WTC11 (cell line): ENCODE data around the gene SDK2. TPM values are rescaled to one million over a fixed set of nuclear protein-coding genes. Genes with fewer than 3 reads are reported as not detected.

Experiments used
- ATAC-seq: fragments of 200-7000 bp; cut with Tn5 transposase; 2 replicates; pipeline ENCODE4 v1.10.0; 2021; ENCODE audit warnings: mild to moderate bottlenecking, moderate library complexity
- CTCF ChIA-PET: fragments of 300-600 bp; sonication (Branson Sonifier 250); formaldehyde crosslinking; loops from one replicate; lab custom pipeline; 2021; ENCODE audit warnings: antibody characterized with exemption; lab: Charles Lee
- POLR2A ChIA-PET: fragments of 350-600 bp; sonication (Branson Sonifier 250); formaldehyde crosslinking; loops from one replicate; lab custom pipeline; 2021; ENCODE audit warnings: antibody characterized with exemption; lab: Charles Lee
- DNase-seq: peaks from one replicate; pipeline ENCODE4 v3.0.0; 2021; ENCODE audit warnings: low spot score
- H3K27ac Mint-ChIP-seq: 2 replicates; pipeline ENCODE4 v1.8.0; 2021; ENCODE audit warnings: mixed read lengths
- H3K27me3 Mint-ChIP-seq: 2 replicates; pipeline ENCODE4 v1.8.0; 2021; ENCODE audit warnings: low read depth, mild to moderate bottlenecking, moderate library complexity, mixed read lengths
- H3K36me3 Mint-ChIP-seq: 2 replicates; pipeline ENCODE4 v1.8.0; 2021; ENCODE audit warnings: mixed read lengths
- H3K4me1 Mint-ChIP-seq: 2 replicates; pipeline ENCODE4 v1.8.0; 2022; ENCODE audit warnings: mixed read lengths
- H3K4me3 Mint-ChIP-seq: 2 replicates; pipeline ENCODE4 v1.8.0; 2021; ENCODE audit warnings: mild to moderate bottlenecking, moderate library complexity, mixed read lengths
- H3K9me3 Mint-ChIP-seq: 2 replicates; pipeline ENCODE4 v1.8.0; 2021; ENCODE audit warnings: mixed read lengths
- E2F1 ChIP-seq: sonication (generic); formaldehyde crosslinking; IDR thresholded peaks from 2 replicates; pipeline ENCODE4 v1.8.0; 2022; ENCODE audit warnings: mild to moderate bottlenecking, missing genetic modification reagents
- E2F5 ChIP-seq: sonication (generic); formaldehyde crosslinking; IDR thresholded peaks from 2 replicates; pipeline ENCODE4 v1.8.1; 2022; ENCODE audit warnings: mild to moderate bottlenecking, moderate library complexity, missing genetic modification reagents
- ELF4 ChIP-seq: sonication (generic); formaldehyde crosslinking; IDR thresholded peaks from 2 replicates; pipeline ENCODE4 v1.8.1; 2022; ENCODE audit warnings: low read depth, mild to moderate bottlenecking, moderate library complexity, missing genetic modification reagents
- EMX1 ChIP-seq: fragments of 250-450 bp; sonication (Bioruptor Pico); IDR thresholded peaks from 2 replicates; pipeline ENCODE4 v1.8.0; 2021; ENCODE audit warnings: mild to moderate bottlenecking
- ESRRA ChIP-seq: sonication (generic); formaldehyde crosslinking; IDR thresholded peaks from 2 replicates; pipeline ENCODE4 v1.8.1; 2022; ENCODE audit warnings: mild to moderate bottlenecking, missing genetic modification reagents, borderline replicate concordance
- FOXK1 ChIP-seq: sonication (generic); formaldehyde crosslinking; IDR thresholded peaks from 2 replicates; pipeline ENCODE4 v1.8.0; 2022; ENCODE audit warnings: mild to moderate bottlenecking, moderate library complexity, missing genetic modification reagents
- FOXP4 ChIP-seq: sonication (generic); formaldehyde crosslinking; IDR thresholded peaks from 2 replicates; pipeline ENCODE4 v1.8.0; 2022; ENCODE audit warnings: mild to moderate bottlenecking, missing genetic modification reagents
- GTF2I ChIP-seq: fragments of 250-450 bp; sonication (Bioruptor Pico); conservative IDR thresholded peaks from 2 replicates; pipeline ENCODE4 v1.4.0; 2021; ENCODE audit warnings: mild to moderate bottlenecking
- NFE2L1 ChIP-seq: sonication (generic); formaldehyde crosslinking; IDR thresholded peaks from 2 replicates; pipeline ENCODE4 v1.8.1; 2023; ENCODE audit warnings: missing genetic modification reagents
- SMAD3 ChIP-seq: sonication (generic); formaldehyde crosslinking; IDR thresholded peaks from 2 replicates; pipeline ENCODE4 v1.8.0; 2022; ENCODE audit warnings: missing genetic modification reagents, mild to moderate bottlenecking, borderline replicate concordance
- SMAD4 ChIP-seq: sonication (generic); formaldehyde crosslinking; IDR thresholded peaks from 2 replicates; pipeline ENCODE4 v1.8.0; 2022; ENCODE audit warnings: mild to moderate bottlenecking, missing genetic modification reagents
- SOX15 ChIP-seq: fragments of 250-450 bp; sonication (Bioruptor Pico); IDR thresholded peaks from 2 replicates; pipeline ENCODE4 v1.9.0; 2021; ENCODE audit warnings: mild to moderate bottlenecking
- ZNF219 ChIP-seq: sonication (generic); formaldehyde crosslinking; IDR thresholded peaks from 2 replicates; pipeline ENCODE4 v1.8.0; 2023; ENCODE audit warnings: missing genetic modification reagents, mild to moderate bottlenecking, borderline replicate concordance
- ZNF263 ChIP-seq: sonication (generic); formaldehyde crosslinking; IDR thresholded peaks from 2 replicates; pipeline ENCODE4 v1.8.1; 2022; ENCODE audit warnings: low read depth, mild to moderate bottlenecking, moderate library complexity, missing genetic modification reagents
- ZNF281 ChIP-seq: sonication (generic); formaldehyde crosslinking; IDR thresholded peaks from 2 replicates; pipeline ENCODE4 v1.8.0; 2023; ENCODE audit warnings: mild to moderate bottlenecking, missing genetic modification reagents
- ZNF532 ChIP-seq: fragments of 250-450 bp; sonication (Bioruptor Pico); IDR thresholded peaks from 2 replicates; pipeline ENCODE4 v1.9.0; 2021; ENCODE audit warnings: mild to moderate bottlenecking, borderline replicate concordance
- total RNA-seq: library from RNA; stranded (reverse); gene quantifications from 3 replicates; pipeline ENCODE4 v1.2.3, GENCODE V29; 2021
- TF ChIP-seq, protein P1 (sequence below): sonication (generic); formaldehyde crosslinking; IDR thresholded peaks from 2 replicates; pipeline ENCODE4 v1.8.0; 2023; ENCODE audit warnings: missing genetic modification reagents
- TF ChIP-seq, protein P2 (sequence below): sonication (generic); formaldehyde crosslinking; conservative IDR thresholded peaks from 2 replicates; pipeline ENCODE4 v1.8.1; 2023; ENCODE audit warnings: mild to moderate bottlenecking, low read depth, missing genetic modification reagents, moderate library complexity
- TF ChIP-seq, protein P3 (sequence below): sonication (generic); formaldehyde crosslinking; IDR thresholded peaks from 2 replicates; pipeline ENCODE4 v1.8.1; 2023; ENCODE audit warnings: mild to moderate bottlenecking, missing genetic modification reagents

SDK2 gene
- total RNA-seq, 1 experiment from 2014 or later = 14.8 TPM

DNA sequence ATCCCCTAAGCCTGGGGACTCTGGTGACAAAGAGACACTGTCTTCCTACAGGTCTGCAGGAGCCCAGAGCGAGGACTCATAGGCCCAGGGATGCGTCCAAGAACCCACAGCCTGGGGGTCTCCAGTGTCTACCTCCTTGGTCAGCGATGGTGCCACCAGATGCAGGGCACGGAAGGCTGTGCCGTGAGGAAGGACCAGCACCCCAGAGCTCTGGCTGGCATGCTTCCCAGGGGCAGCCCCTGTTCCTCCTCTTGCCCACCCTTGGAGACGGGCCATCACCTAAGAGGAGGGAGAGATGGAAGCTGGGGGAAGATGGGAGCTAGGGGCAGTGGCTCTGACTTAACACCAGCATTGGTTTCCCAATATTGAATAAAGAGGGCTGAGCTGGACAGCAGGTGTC is 125.2 kb downstream of the SDK2 start:
- peaks cover 34% of the 10 kb centered on the region for H3K4me1 Mint-ChIP-seq
- H3K4me3 Mint-ChIP-seq = no peak overlapping the region
- DNase-seq = no peak
- ChIA-PET CTCF (no interaction called here), POLR2A (no interaction called here)
- no peak for ATAC-seq
- no peaks in the 10 kb centered on the region for H3K36me3 Mint-ChIP-seq
- no peak overlapping the region for H3K27ac Mint-ChIP-seq
- H3K27me3 Mint-ChIP-seq = no peaks in the 10 kb centered on the region; the same call in 1 of the 2 replicates
- H3K9me3 Mint-ChIP-seq = no peaks in the 10 kb centered on the region
- no peak for TF ChIP-seq ZNF532
- TF ChIP-seq, protein P1, sequence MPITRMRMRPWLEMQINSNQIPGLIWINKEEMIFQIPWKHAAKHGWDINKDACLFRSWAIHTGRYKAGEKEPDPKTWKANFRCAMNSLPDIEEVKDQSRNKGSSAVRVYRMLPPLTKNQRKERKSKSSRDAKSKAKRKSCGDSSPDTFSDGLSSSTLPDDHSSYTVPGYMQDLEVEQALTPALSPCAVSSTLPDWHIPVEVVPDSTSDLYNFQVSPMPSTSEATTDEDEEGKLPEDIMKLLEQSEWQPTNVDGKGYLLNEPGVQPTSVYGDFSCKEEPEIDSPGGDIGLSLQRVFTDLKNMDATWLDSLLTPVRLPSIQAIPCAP (CRISPR knock-in tag) = no peak
- no peak for TF ChIP-seq GTF2I (CRISPR knock-in tag)
- no peak for TF ChIP-seq FOXK1
- TF ChIP-seq SOX15 (CRISPR knock-in tag) = no peak
- TF ChIP-seq ESRRA (CRISPR knock-in tag) = no peak
- no peak for TF ChIP-seq E2F5 (CRISPR knock-in tag)
- no peak for TF ChIP-seq ZNF263 (CRISPR knock-in tag)
- no peak for TF ChIP-seq ZNF281
- no peak for TF ChIP-seq E2F1 (CRISPR knock-in tag)

DNA sequence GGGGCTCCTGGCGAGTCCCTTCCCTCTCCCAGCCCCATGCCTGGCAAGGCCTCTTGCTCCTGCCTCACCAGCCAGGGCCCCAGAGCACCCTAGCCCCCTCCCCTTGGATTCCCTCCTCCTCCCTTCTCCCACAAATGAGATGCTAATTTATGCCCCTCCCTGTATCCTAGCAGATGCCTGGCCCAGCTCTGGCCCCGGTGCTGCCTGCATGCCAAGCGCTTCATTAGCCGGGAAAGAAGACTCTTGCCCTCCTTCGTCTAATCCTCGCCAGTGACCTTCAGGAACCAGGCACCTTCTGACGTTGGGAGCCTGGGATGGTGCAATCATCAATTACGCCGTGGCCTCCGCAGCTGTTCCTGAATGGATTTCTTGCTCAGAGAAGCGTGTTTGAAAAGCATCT is 127.8 kb downstream of the SDK2 start:
- H3K4me3 Mint-ChIP-seq = no peak overlapping the region
- no peaks in the 10 kb centered on the region; the same call in 1 of the 2 replicates for H3K27me3 Mint-ChIP-seq
- ChIA-PET CTCF (interaction anchor here (1.5 kb wide), 1 partner anchor 10 kb away, joined by 6 read pairs; no protein-coding TSS in a partner anchor), POLR2A (no interaction called here)
- ATAC-seq (peak; percentile 22; the same call in 1 of the 2 replicates), DNase-seq (no peak)
- no peak overlapping the region for H3K27ac Mint-ChIP-seq
- H3K36me3 Mint-ChIP-seq = no peaks in the 10 kb centered on the region
- H3K9me3 Mint-ChIP-seq = no peaks in the 10 kb centered on the region
- peaks cover 30% of the 10 kb centered on the region for H3K4me1 Mint-ChIP-seq
- TF ChIP-seq, protein P2, sequence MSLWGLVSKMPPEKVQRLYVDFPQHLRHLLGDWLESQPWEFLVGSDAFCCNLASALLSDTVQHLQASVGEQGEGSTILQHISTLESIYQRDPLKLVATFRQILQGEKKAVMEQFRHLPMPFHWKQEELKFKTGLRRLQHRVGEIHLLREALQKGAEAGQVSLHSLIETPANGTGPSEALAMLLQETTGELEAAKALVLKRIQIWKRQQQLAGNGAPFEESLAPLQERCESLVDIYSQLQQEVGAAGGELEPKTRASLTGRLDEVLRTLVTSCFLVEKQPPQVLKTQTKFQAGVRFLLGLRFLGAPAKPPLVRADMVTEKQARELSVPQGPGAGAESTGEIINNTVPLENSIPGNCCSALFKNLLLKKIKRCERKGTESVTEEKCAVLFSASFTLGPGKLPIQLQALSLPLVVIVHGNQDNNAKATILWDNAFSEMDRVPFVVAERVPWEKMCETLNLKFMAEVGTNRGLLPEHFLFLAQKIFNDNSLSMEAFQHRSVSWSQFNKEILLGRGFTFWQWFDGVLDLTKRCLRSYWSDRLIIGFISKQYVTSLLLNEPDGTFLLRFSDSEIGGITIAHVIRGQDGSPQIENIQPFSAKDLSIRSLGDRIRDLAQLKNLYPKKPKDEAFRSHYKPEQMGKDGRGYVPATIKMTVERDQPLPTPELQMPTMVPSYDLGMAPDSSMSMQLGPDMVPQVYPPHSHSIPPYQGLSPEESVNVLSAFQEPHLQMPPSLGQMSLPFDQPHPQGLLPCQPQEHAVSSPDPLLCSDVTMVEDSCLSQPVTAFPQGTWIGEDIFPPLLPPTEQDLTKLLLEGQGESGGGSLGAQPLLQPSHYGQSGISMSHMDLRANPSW (CRISPR knock-in tag) = no peak
- no peak for TF ChIP-seq SOX15 (CRISPR knock-in tag)
- no peak for TF ChIP-seq ZNF219
- no peak for TF ChIP-seq SMAD4 (CRISPR knock-in tag)
- no peak for TF ChIP-seq SMAD3
- TF ChIP-seq ELF4 (CRISPR knock-in tag) = no peak
- TF ChIP-seq NFE2L1 (CRISPR knock-in tag) = no peak
- TF ChIP-seq EMX1 = no peak
- TF ChIP-seq FOXP4 (CRISPR knock-in tag) = no peak
- TF ChIP-seq, protein P3, sequence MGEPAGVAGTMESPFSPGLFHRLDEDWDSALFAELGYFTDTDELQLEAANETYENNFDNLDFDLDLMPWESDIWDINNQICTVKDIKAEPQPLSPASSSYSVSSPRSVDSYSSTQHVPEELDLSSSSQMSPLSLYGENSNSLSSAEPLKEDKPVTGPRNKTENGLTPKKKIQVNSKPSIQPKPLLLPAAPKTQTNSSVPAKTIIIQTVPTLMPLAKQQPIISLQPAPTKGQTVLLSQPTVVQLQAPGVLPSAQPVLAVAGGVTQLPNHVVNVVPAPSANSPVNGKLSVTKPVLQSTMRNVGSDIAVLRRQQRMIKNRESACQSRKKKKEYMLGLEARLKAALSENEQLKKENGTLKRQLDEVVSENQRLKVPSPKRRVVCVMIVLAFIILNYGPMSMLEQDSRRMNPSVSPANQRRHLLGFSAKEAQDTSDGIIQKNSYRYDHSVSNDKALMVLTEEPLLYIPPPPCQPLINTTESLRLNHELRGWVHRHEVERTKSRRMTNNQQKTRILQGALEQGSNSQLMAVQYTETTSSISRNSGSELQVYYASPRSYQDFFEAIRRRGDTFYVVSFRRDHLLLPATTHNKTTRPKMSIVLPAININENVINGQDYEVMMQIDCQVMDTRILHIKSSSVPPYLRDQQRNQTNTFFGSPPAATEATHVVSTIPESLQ (CRISPR knock-in tag) = no peak
